GM19395 (cell line): Measurements from ENCODE around the gene OGFOD3.

Experiments
- ATAC-seq: cut with Tn5 transposase; IDR thresholded peaks from one replicate; pipeline ENCODE4 v1.9.1; 2021; ENCODE audit warnings: mild to moderate bottlenecking, moderate library complexity; ENCODE audit not compliant: unreplicated experiment

OGFOD3 gene

DNA sequence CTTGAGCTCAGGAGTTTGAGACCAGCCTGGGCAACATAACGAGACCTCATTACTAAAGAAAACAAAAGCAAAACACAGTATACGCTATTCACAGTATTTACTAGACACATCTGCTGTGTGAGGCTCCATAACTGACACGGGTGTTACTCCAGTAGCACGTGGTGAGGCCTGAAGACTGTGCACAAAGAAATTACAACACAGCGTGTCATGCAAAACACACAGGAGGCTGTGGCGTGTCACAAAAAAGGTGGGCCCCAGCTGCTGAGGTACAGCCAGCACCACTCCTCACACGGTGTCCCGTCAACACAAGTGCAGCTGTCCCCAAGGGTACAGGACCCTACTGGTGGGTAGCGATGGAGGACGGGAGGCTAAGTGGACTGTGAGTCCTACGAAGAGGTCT, 29.5 kb upstream of the OGFOD3 start:
- ATAC-seq = no peak

DNA sequence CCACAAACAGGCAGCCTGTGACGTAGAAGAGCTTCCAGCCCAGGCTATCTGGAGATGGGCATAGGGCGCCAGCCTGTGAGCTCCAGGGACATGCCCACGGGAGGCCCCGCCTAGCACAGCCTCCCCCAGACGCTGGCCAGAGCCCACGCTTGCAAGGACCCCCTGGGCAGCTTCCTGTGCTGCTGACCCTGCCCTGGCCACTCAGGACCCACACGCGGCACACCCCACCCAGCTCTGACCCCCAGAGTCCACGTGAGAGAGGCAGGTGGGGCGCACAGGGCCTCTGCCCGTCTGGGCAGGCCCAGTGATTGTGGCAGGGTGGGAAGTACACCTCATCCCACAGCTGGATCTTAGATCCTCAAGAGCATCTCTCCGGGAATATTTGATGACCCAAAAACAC, 28.3 kb upstream of the OGFOD3 start:
- ATAC-seq = no peak

DNA sequence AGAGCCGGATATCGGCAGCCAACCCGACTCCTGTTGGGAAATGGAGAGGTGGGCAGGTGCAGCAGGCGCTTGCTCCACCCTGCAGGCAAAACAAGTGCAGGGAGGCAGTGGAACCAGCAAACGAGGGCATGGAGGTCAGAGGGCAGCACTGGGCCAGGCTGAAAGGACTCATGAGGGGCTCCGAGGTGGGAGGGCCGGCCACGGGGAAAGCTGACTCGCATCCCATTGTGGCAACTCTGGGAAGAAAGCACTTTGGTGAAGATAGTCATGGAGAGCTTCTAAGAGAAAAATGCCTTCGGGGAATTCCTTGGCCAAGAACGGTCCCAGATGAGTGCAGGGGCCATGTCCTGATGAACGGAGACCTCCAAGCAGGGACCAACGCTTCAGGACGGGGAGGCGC, 27.7 kb upstream of the OGFOD3 start:
- ATAC-seq = no peak

DNA sequence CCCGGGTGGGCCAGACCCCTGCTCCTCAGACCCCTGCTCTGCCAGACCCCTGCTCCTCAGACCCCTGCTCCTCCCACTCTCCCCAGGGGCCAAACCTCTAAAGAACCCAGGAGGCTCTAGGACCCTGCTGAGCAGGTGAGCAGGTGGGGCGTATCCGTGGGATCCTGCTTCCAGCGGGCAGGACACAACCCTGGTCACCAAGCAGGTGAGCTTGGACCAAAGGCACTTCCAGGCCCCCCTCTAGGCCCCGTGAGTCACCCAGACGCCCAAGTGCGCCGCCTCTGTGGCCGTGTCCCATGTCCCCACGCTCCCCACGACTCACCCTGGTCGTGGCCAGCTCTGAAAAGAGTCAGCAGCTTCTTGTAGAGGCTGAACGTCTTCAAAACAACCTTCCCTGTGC, 27.2 kb upstream of the OGFOD3 start:
- ATAC-seq = no peak

DNA sequence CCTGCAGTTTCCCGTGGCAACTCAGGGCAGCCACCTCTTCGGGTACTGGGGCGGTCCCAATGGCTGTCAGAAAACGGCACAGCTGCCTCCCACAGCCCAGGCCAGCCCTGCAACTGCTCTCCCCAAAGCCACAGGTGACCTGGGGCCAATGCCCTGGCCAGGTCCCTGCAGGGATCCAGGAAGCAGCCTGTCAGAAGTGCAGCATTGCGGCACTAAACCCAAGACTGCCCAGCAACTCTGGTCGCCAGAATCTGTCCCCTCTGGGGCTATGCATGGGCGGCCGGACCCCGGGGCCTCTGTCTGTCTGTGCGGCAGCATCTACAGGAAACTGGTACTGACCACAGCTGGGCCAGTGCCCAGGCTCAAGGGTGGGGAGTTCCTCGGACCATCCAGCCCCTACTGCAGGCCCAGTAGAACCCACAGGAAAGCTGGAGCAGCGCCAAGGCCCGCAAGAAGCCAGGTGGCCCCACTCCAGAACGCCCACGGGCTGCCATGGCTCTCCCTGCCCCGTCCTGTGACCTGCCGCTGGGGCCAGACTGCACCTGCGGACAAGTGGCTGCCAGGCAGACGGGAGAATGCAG, 26.6 kb upstream of the OGFOD3 start:
- no peak for ATAC-seq

DNA sequence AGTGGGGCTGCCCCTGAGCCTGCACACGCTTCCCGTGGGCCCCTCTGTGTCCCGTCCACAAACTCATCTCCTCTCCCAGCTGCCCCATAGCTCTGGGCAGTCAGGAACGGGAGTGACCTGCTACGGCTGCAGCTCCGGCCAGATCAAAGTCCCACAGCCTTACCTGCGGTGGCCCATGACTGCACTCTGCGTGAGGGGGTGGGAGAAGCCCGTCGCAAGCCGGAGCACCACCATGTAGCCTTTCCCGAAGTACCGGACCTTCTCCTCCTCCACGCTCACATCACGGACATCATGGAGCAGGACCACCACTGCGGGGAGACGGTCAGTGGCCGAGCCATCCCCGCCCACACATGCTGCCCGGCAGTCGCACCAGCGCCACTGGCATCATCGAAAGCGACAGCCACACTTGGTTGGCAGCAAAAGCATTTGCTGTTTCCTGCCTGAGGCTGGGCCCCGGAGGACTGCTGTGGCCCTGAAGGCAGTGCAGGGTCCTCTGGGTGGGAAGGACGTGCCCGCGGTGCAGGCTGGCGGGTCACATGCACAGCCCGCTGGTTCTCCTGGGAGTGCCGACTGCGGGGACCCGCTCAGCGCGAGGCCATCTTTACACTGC, 26.0 kb upstream of the OGFOD3 start:
- no peak for ATAC-seq

DNA sequence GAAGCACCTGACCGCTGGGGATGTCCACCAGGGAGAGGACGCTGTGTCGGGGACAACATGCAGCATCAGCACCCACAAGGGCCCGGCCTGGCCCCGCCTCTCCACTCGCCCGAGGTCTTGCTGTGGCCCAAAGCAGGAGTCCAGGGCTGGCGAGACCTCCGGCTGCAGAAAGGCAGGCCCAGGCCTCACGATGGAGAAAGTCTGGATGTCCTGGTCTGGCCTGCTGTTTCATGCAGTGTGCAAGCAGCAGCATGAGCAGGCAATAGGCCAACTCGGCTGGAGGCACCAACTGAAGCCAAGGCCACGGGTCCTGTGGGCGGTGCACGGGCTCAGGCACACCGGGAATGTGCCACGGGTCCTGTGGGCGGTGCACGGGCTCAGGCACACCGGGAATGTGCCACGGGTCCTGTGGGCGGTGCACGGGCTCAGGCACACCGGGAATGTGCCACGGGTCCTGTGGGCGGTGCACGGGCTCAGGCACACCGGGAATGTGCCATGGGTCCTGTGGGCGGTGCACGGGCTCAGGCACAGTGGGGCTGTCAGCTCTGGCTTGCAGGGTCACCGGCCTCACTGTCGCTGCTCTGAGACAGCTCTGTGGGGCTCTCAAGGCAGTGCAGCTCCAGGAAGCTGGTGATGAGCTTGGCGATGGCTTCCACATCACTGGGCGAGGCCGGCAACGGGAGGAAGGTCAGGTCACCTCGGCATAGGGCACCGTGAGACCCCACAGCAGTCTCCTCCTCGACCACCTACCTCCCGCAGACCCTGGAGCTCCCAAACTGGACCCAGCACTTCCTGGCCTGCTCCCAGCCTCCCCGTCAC, 25.3 kb upstream of the OGFOD3 start:
- ATAC-seq = no peak

DNA sequence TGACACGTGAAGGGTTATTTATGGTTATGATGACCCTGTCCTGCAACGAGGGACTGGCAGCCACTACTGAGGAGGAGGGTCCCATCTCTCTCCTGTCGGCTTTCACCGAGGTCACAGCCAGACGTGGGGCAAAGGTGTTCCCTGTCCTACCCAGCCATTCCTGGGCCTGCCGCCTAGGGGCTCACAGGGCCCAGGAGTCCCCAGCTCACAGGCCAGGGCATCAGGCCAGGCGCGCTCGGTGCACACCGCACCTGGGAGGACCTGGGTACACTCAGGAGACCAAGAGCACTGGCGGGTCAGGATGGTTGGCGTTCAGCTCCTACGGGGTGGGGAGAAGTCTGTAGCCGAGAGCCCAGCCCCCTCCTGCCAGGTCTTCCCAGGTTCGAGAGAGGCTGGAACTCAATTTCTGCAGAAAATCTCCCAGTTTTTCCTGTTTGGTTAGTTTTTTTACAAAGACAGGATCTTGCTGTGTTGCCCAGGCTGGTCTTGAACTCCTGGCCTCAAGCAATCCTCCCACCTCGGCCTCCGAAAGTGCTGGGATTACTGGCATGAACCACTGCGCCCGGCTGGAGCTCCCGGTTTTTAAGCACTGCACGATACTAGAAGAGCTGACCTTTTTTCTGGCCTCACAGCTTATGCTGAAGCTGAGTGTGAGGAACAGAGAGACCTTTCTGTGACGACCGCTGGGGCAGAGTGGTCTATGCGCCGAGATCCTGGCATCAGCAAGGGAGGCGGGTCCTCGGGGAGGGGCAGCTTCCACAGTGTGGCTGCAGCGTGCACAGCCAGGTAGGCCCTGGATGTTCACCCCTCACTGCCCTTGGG, 24.5 kb upstream of the OGFOD3 start:
- no peak for ATAC-seq

DNA sequence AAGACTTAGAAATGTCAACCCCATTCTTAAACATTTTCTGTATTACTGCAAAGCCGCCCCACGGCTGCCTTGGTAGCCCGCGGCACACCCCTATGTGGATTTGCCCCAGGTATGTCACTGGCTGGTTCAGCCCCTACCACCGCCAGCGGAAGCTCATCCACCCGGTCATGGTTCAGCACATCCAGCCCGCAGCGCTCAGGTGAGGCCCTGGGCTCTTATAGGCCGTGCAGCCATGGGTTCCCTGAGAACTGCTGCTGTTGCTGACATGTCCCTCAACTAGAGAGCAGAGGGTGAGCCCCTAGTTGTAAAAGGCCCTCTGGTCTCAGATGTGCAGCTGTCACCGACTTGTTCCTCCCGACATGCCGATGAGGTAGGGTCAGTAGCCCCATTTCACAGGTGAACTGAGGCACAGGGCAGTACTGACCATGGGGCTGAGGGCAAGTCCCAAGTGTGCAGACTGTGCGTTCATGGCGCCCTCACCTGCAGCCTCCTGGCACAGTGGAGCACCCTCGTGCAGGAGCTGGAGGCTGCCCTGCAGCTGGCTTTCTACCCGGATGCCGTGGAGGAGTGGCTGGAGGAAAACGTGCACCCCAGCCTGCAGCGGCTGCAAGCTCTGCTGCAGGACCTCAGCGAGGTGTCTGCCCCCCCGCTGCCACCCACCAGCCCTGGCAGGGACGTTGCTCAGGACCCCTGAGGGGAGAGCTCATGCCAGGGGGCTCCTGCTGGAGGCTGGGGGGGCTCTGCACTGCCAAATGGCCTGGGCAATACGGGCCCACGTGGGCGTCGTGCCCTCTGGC, 23.5 kb upstream of the OGFOD3 start:
- ATAC-seq = no peak

DNA sequence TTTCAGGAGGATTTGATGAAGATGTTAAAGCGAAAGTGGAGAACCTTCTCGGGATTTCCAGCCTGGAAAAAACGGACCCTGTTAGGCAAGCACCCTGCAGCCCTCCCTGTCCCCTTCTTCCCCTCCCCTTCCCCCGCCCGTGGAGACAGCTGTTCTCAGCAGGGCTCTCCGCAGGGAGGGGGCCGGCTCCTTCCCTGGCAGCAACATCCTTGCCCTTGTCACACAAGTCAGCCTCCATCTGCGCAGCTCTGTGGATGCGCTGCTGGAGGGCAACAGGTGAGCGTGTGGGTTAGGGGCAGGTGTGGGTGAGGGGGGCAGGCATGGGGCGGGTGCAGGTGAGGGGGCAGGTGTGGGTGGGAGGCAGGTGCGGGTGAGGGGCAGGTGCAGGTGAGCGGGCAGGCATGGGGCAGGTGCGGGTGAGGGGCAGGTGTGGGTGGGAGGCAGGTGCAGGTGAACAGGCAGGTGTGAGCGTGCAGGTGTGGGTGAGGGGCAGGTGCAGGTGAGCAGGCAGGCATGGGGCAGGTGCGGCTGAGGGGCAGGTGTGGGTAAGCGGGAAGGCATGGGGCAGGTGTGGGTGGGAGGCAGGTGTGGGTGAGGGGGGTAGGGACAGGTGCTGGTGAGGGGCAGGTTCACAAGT, 22.7 kb upstream of the OGFOD3 start:
- no peak for ATAC-seq

DNA sequence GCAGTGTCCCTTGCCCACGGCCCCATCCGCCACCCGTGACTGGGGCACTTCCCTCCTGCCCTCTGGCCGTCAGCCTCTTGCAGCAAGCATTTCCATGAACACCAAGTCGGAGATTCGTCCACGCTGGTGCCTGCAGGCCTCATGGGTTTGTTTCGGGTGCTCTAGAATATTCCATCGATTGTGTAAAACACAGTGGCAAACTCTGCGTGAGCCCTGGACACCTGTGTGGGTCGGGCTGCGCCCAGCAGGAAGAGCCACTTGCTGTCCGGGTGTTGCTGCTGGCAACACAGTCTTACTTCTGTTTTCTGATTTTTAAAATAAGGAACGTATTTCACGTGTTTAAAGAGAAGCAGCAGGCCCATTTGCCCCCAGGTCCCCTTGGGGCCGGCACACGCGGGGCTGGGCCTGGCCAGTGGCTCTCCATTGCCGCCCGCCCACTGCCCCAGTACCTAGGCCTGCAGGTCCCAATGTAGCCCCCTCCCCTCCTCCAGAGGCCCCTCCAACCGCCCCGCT, 22.1 kb upstream of the OGFOD3 start:
- no peak for ATAC-seq

DNA sequence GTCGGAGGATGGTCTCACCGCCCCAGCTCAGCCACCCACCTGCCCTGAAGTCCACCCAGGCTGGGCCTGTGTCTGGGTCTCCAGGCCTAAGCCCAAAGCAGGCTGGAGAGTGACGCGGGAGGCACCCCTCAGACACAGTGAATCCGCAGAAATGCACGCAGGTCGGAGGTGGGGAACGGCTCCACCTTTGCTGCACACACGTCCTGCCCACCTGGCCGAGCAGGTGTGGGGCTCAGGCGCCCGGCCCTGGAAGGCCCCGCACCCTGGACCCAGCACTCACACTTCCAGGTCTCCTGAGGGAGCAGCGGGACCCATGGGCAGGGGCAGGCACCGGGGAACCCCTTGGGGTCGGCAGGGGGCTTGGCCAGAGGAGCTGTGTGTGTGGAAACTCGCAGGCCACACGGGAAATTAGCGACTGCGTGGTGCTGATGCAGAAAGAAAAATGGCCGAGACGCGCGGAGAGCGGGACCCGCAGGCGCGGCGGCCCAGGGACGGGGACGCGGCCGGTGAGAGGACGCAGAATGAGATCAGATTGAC, 21.5 kb upstream of the OGFOD3 start:
- ATAC-seq = no peak

DNA sequence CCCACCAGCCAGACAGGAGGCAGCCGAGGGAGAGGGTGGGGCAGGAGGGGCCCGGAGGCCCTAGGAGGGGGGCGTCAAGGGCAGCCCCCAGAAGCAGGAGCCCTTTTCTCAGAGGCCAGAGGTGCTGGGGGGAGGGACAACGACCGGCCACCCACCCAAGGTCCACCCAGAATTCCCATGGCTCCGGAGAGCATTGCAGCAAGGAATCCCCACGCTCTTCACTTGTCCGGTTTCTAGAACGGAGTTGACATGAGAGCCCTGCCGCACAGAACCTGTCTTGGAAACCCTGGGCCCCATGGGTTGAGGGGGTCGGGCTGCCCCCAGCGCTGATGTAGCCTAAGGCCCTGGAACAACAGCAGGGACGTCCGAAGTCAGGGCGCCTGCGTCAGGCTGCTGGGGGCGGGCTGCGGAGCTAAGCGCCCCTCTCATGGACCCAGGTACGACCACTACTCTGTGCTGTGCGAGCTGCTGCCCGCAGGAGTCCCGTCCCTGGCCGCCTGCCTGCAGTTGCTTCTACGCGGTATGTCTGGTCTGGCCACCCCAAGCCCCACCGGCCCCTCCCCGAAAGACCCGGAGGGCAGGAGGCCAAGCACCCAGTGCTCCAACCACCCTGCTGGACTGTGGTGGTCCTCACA, 20.9 kb upstream of the OGFOD3 start:
- no peak for ATAC-seq

DNA sequence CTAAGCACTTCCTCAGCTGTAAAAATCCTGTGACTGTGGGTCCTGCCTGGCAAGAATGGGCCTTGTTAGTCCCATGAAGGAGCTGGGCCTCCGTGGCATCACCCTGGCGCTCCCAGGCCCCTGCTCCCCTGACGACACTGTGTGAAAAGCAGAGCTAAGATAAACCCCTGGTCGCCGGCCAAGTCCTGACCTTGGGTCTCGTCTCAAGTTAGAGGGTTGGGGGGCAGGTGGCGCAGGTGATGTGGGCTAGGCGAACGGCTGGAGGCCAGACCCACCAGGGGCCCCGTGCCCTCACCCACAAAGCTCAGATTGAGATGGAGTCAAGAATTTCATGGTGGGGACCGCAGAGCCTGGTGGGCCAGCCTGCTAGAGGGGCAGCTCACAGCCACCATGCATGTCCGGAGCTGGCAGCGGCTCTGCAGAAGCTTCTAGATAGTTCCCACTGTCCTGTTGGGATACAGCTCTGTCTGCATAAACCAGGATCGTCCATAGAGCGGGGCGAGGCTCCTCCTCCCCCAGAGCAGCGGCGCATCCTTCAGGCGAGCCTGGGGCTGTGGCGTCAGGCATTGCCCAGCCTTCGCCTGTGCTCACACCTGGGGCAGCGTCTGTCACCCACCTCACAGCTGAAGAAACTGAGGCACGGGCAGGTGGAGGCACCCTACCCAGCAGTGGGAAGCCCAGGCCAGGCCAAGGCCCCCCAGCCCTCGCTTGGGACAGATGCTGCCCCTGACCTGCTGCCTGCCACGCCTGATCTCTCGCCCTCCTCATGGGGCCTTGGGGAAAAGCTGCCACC, 20.2 kb upstream of the OGFOD3 start:
- ATAC-seq = no peak

DNA sequence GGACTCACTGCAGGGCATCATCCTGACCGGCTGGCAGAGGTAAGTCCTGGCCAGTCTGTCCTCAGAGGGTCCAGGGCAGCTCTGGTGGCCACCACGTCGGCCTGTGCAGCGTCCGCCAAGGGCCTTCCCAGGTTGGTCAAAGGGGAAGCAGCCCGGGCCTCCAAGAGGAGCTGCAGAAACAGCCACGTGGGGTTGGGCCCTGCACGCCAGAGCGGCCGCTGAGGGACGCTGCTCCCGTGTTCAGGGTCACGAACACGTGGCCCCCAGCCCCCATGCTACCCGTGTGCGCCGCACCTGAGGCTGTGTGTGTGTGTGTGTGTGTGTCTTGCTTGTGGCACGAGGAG, 18.9 kb upstream of the OGFOD3 start:
- ATAC-seq = no peak

DNA sequence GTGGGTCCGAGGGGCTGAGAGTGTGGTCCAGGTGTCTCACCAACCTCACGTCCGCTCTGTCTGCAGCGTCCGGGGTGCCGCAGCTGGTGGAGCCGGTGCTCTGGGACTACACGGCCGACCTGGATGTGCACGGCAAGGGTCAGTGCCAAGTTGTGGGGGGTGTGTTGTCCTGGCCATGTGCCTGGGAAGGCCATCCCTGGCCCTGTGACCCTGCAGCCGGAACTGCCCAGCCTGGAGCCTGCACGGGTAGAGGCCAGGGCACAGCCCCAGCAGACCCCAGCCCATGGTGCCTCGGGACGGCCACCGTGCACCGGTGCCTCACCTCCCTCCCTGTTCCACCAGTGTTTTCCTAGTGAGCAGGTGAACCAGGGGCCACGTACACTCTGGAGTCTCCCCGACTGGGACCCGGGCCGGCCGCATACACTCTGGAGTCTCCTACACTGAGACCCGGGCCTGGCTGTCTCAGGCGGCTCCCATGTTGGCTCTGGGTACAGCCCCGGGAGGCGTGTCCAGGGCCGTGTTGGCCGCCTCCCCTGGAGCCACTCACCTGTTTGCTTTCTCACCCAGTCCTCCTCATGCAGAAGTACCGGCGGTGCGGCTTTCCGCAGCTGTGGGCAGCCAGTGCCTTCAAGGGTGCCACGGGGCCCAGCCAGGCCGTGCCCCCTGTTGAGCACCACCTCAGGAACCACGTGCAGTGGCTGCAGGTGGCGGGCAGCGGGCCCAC, 18.4 kb upstream of the OGFOD3 start:
- no peak for ATAC-seq

DNA sequence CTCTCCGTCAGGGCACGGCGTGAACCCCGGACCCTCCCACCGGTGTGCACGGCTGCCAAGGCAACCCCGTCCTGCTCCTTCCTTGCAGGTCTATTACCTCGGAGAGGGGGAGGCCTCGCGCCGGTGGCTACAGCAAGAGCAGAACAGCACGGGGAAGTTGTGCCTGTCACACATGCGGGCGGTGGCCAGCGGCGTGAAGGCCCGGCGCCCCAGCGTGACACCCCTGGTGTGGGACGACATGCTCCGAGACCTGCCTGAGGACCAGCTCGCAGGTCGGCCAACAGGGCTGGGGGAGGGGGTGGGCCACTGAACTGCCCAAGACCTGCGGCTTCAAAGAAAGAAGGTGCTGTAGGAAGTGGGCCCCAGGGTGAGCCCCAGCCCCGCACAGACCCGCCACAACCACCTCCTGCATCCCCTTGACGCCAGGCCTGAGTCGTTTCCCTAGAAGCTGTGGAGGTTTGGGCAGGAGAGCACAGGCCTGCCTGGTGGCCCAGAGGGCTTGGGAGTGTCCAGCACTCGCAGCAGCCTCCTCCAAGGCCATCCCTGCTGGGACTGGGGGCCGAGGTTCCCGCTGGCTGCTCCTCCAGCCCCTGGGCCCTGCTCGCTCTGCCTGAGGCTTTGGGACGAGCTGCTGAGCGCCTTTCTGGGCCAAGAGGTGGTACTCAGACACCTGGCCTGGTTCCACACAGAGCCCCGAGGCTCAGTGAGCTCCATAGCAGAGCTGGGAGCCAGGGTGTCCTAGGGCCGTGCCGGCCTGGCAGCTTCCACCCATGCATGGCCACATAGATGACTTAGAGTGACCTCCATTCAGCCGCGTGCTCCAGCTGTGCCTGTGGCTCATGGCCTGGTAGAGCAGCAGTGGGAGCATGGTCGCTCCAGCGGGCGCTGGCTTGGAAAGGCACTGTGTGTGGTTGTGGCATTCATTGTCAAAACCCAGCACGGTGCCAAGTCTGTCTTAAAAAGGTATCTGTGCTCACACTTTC, 17.5 kb upstream of the OGFOD3 start:
- no peak for ATAC-seq
